Inflammatory macrophage treated with lipopolysaccharide for 1 hour (primary cell): ENCODE data around the gene SLC7A4.
"Not testable (repeated sequence)": the region's sequence is repeated elsewhere in the genome, so short reads cannot be mapped to it uniquely, and the experiment has no call there.

Source experiments
- DNase-seq, 2 donors: peaks; one replicate each; pipeline ENCODE4 v3.0.0-alpha.2; 2020 to 2022

SLC7A4 gene

DNA sequence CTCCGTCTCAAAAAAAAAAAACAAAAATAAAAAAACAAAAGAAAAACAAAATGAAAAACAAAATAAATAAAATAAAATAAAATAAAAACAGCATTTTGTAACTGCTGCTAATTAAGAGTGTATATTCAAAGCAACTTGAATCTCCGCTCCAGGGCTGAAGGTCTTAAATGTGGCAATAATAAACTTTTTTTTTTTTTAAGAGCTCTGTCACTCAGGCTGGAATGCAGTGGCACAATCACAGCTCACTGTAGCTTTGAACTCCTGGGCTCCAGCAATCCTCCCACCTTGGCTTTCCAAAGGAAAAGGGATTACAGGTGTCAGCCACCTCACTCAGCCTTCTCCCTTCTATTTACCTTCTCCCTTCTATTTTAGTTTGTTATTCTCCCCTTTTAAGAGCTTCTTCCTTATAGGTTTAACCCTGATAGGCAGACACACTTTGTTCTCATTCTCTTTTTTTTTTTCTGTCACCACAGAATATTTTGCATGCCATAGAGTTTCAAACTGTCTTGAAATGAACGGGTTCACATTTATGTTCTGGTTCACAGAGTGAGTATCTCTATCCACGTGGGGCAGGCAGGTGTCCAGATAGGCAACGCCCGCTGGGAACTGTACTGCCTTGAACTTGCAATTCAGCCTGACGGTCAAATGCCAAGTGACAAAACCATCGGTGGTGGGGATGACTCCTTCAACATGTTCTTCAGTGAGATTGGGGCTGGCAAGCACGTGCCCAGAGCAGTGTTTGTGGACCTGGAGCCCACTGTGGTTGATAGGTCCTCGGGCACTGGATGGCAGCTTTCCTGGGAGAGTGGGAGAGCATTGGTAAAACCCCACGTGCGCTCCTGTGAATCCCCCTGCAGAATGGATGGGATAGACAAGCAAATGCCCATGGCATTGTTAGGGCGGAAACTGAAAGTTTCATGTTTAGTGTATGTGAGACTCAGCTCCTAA is 32.8 kb upstream of the SLC7A4 start:
- DNase-seq: no peak

DNA sequence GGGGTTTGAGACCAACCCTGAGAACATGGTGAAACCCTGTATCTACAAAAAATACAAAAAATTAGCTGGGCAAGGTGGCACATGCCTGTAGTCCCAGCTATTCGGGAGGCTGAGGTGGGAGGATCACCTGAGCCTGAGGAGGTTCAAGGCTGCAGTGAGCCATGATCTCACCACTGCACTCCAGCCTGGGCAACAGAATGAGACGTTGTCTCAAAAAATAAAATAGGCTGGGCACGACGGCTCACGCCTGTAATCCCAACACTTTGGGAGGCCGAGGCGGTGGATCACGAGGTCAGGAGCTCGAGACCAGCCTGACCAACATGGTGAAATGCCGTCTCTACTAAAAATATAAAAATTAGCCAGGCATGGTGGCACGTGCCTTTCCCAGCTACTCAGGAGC is 32.1 kb upstream of the SLC7A4 start:
- not testable (repeated sequence) for DNase-seq

- not testable (repeated sequence) for DNase-seq
These were observed 29.4 kb upstream of the SLC7A4 start for GRCh38 chr22:21061660-21062321.

- not testable (repeated sequence) for DNase-seq
These were observed 28.0 kb upstream of the SLC7A4 start for GRCh38 chr22:21060363-21060762.

DNA sequence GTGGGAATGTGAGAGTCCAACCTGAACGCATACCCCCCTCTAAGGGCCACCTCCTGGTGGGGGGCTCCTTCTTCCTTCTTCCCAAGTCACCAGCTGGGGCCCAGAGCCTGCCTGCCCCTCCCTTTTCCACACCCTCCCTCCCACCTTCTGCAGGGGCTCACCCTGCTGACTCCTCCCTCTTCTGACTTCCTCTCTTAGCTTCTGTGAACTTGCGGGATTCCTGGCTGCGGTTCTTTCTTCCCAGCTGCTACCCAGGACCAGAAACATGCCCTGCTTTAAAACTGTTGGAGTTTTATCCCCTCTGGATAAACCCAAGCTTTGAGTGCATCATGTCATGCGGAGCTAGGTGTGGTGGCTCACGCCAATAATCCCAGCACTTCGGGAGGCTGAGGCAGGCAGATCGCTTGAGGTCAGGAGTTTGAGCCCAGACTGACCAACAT is 23.5 kb upstream of the SLC7A4 start:
- DNase-seq: peak; percentile 15 to 23

DNA sequence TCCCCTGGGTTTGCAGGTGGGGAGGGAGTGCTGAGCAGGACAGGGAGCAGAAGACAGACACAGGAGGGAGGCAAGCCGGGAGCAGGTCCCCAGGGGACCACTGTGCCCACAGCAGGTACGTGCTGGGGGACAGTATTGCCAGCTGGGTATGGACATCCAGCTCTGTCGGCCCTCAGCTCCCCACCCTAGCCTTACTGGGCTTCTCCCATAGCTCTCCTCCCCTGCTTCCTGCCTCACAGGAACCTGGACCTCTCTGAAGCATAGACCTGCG is 23.1 kb upstream of the SLC7A4 start:
- no peak for DNase-seq

GRCh38 chr22:21054714-21055563 is 22.6 kb upstream of the SLC7A4 start:
- DNase-seq: no peak

DNA sequence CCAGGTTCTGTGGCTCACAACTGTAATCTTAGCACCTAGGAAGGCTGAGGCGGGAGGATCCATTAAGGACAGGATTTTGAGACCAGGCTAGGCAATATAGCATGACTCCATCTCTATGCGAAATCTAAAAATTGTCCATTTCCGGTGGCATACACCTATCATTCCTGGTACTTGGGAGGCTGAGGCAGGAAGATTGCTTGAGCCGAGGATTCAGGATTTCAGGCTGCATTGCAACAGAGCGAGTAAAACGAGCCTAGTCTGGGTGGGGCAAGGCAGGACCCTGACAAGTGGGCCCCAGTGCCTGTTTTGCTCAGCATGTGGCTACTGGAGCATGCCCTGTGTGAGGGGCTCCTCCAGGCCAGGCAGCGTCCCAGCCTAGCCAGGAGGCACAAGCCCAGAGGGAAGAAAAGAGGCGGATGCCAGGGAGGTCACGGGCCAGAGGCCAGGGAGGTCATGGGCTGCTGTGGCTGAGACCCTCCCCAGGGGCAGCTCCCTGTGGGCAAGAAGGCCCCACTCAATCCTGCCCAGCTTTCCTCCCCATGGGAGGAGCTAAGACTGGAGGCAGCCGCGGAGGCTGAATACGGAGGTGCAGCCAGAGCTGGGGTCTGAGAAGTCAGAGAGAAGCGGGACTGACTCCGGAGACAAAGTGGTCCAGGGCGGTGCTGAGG is 21.8 kb upstream of the SLC7A4 start:
- no peak for DNase-seq

GRCh38 chr22:21052715-21053459 is 20.5 kb upstream of the SLC7A4 start:
- no peak for DNase-seq

GRCh38 chr22:21051831-21052400 is 19.6 kb upstream of the SLC7A4 start:
- DNase-seq: no peak

DNA sequence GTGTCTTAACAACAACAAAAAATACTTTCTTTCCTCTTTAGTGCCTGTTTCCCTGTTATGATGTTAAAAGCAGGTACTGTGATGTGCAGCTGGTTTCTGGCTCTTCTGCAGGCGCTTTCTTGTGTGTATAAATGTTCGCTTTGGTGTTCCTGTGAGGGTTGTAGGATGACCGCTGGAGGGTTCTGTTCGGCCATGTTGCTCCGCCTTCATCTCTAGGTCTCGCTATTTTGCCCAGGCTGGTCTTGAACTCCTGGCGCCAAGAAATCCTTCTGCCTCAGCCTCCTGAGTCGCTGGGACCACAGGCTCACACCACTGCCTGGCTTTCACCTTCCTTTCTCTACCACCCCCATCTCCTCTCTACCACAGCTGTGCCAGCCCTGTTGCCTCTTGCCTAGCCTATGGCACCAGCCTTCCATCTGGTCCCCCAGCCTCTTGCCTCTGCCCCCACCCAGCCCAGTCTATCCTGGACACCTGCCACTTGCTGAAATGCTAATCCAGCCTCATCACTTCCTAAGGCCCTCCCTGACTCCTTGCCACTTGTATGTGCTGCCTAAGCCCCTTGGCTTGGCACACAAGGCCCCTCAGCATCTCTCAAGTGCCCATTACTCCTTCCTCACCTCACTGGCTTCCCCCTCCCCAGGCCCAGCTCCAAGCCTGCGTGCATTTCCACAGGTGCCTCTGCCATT is 18.9 kb upstream of the SLC7A4 start:
- no peak for DNase-seq

GRCh38 chr22:21048965-21049364 is 16.6 kb upstream of the SLC7A4 start:
- DNase-seq: not testable (repeated sequence)

DNA sequence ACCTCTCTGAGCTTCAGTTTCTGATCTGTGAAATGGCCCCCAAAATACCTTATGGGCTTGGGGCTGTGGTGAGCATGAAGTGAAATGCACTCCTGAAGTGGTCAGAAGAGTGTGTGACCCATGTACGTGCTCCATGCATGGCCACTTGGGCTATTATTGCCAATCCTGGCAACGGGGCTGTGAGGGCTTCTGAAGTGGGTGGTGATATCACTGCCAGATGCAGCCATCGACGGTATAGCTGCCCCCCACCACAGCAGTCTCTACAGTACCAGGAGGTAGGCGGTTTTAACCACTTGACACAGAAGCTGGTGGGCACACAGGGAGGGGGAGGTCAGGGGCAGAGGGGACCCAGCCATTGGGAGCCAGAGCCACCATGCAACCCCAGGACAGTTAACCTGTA is 16.1 kb upstream of the SLC7A4 start:
- DNase-seq: not testable (repeated sequence)

DNA sequence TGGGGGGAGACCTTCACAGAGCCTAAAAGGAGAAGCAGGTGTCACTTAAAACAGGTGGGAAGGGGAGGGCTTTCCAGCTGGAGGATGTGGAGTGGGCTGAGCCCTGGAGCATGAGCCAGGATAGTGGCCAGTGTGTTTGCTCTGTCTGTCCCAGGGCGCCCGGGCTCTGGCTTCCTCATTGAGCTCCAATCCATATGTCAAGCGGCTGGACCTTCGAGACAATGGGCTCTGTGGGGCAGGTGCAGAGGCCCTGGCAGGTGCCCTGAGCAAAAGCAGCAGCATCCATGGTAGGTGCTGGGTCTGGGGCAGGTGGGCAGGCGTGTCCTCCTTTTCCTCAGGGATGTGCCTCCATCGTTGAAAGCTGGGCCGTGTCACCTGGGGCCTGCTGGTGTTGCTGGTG is 15.4 kb upstream of the SLC7A4 start:
- no peak for DNase-seq

DNA sequence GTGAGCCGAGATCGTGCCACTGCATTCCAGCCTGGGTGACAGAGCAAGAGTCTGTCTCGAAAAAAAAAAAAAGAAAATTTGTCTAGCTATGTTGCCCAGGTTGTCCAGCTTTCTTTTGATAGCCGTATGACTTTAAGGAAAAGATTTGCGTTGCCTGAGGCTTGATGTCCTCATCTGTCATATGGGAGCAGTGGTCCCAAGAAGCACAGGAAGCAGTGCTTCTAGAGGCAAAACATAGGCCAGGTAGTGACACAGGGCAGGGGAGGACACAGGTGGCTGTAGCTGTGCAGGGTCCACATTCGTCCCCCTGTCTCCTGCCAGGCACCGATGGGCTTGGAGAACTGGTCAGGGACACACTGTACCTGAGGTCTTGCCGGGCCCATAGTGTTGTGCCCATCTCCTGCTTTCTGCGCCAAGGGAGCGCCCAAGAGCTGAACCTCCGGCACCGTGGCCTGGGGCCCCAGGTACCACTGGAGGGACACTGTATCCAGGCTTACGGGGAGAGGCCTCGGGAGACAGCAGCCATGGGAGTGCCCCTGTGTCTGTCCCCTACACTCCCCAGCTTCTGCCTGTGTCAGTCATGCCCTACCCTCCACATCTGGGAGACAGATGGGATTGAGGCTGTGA is 14.8 kb upstream of the SLC7A4 start:
- DNase-seq: no peak

- peak; percentile 50 to 69 for DNase-seq
These were observed 13.4 kb upstream of the SLC7A4 start, which contains the start of gene LRRC74B for GRCh38 chr22:21045585-21046294. LRRC74B (plus strand) TSS chr22:21045946; CDS start chr22:21045987, 41 bp downstream.

DNA sequence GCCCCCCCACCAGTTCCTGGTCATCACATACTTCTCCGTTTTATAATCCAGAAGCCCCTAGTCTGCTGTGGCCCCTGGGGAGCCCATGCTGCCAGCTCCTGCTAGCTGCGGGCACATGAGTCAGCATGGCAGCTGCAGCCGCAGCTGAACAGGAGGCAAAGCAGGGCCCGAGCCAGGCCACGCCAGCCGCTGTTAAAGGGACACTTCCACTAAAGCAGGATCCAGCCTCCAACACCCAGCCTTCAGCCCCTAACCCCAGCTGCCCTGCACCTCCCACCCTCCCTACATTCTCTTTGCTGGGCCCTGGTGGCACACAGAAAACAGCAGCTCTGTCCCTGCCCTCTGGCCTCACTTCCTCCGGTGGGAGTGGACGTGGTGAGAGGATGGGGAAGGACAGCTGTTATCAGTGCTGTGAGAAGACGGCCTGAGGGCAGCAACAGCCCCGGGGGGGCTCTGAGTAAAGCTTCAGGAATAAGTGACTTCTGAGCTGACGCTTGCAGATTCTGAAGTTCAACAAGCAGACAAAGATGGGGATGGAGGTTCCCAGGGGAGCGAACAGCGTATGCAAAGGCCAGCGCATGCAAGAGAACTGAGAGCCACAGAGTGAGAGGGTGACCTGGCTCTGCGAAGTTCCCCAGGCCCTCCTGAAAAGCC is 12.7 kb upstream of the SLC7A4 start:
- DNase-seq: peak; percentile 10 to 20

DNA sequence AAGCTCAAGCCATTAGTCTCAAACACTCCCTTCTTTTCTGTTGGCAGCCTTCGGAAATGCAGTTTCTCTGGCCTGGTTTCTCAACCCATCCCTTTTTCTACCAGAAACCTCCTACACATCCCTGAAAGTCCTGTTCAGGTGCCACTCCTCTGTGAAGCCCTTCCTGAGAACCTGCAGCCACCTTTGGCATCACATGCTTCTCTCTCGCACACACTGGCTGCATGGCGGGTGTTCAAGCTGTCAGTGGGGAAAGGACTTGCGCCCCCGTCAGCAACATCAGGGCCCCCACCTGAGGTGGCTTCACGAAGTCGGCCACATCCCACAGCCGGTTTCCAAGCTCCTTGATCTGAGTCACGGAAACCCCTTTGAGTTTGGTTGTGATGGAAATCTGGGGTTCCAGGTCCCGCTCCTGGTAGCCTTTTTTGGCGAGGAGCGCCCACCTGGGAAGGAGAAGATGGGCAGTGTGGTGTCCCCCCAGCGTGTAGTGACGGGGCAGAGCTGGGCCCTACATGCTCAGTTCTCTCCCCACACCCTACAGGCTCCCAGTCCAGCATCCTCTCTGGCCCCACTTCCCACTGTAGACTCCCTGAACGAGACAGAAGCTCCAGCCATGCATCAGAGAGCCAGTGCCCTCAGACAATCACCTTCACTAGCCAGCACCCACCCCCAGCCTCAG is 11.6 kb upstream of the SLC7A4 start:
- no peak for DNase-seq
